Measurements from ENCODE around the gene OTOP2. TPM values are rescaled to one million over a fixed set of nuclear protein-coding genes. Genes with fewer than 3 reads are reported as not detected.

OTOP2 gene
- total and polyA plus RNA-seq, 2 of the 4 experiments (the other 2 are of a cell fraction), result not detected

DNA sequence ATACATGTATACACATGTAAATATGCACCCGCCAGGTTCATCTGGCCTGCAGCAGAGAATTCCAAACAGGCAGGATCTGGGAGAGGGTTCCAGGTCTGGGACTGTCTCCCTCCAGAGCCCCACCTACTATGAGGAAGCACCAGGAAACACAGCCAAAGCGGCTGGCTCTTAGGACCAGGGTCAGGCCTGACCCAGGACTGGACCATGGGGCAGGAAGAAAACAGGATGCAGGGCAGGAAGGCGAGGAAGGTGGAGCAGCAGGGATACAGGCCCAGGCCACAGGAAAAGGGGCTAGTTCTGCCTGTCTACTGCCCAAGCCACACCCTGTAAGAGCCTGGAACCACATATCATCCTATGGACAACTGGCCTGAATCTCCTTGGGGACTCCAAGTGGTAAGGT lies 46.3 kb downstream of the OTOP2 start:
- Histone ChIP-seq H3K18ac (ENCODE audit: low read depth, low read length) (no peak overlapping the region), H2AK9ac (replicated peaks; ENCODE audit: low read depth, low read length, poor library complexity) (no peak overlapping the region), H3K79me1 (ENCODE audit: low read depth in 1 of 2, low read length in 2 of 2) (no peaks in the 10 kb centered on the region), H3K9ac (ENCODE audit: low read depth, low read length) (no peak overlapping the region), H2BK5ac (ENCODE audit: low read depth, low read length, poor library complexity, severe bottlenecking) (no peak overlapping the region), H3K23ac (ENCODE audit: low read depth, low read length) (no peak overlapping the region), H3K56ac (ENCODE audit: extremely low read depth, insufficient read depth, low read length) (no peak overlapping the region), H2BK120ac (ENCODE audit: low read depth, low read length) (no peak overlapping the region), H3K9me1 (ENCODE audit: insufficient read depth, low read length) (no peaks in the 10 kb centered on the region), H3K4me3 (ENCODE audit: insufficient read depth, low read depth, low read length) (no peak overlapping the region), H3K4ac (ENCODE audit: low read depth, low read length) (no peak overlapping the region), H4K91ac (ENCODE audit: insufficient read depth, low read depth, low read length) (no peak overlapping the region), H3K27me3 (ENCODE audit: control insufficient read depth, insufficient read depth, low read length) (peaks cover 46% of the 10 kb centered on the region), H3K27ac (ENCODE audit: insufficient read depth, low read length) (no peak overlapping the region), H3K36me3 (ENCODE audit: control insufficient read depth, insufficient read depth, low read length) (no peaks in the 10 kb centered on the region), H2AFZ (replicated peaks; ENCODE audit: low read length, poor library complexity) (peak overlapping the region; percentile 11), H3K4me1 (ENCODE audit: control insufficient read depth, insufficient read depth, low read length) (0 out of 2 replicates have a peak, but pooled peaks cover 2% of the 10 kb centered on the region), H3K9me3 (ENCODE audit: control insufficient read depth, insufficient read depth, low read length) (no peaks in the 10 kb centered on the region), H2BK20ac (ENCODE audit: low read depth, low read length) (no peak overlapping the region), H4K20me1 (ENCODE audit: insufficient read depth, low read length) (no peaks in the 10 kb centered on the region), H4K5ac (ENCODE audit: low read depth, low read length) (no peak overlapping the region), H3K4me2 (ENCODE audit: low read depth, low read length) (no peak overlapping the region), H3K14ac (replicated peaks; ENCODE audit: low read depth, low read length) (no peak overlapping the region), H4K8ac (ENCODE audit: low read depth in 2 of 2, low read length in 2 of 2) (no peak overlapping the region), H2BK15ac (ENCODE audit: low read depth, low read length) (no peak overlapping the region), H2AK5ac (ENCODE audit: low read depth, low read length) (no peak overlapping the region)
- in situ Hi-C loops (cut with MboI; ENCODE audit: low sequenced_read_pairs) (no loop called here), dilution Hi-C loops (cut with HindIII; ENCODE audit: low sequenced_read_pairs, unreplicated experiment) (no loop called here), intact Hi-C loops (cut with micrococcal nuclease) (no loop called here)
- WGBS, 2 experiments (ENCODE audit: extremely low coverage in 2 of 2, insufficient read length in 1 of 2), result 80% methylated on average over 1 of the region's 3 CpGs; no CpG with 5 or more reads in 1 of the 2 experiments
- POLR2A ChIA-PET (ENCODE audit: unreplicated experiment), result no interaction called here
- no peak for ATAC-seq (ENCODE audit: low read depth)
- no peak for DNase-seq
- TF ChIP-seq MAZ (IDR thresholded peaks at IDR 0.05; ENCODE audit: borderline replicate concordance, low read depth, low read length) (no peak), MXI1 (IDR thresholded peaks at IDR 0.05; ENCODE audit: borderline replicate concordance, low read depth, low read length) (no peak), CHD1 (IDR thresholded peaks at IDR 0.05; ENCODE audit: low read depth, low read length) (no peak), BHLHE40 (IDR thresholded peaks at IDR 0.05; ENCODE audit: low read depth, low read length) (no peak), RAD21 (IDR thresholded peaks at IDR 0.05; ENCODE audit: low read length) (no peak), RCOR1 (IDR thresholded peaks at IDR 0.05; ENCODE audit: insufficient replicate concordance, low read length) (no peak), RFX5 (IDR thresholded peaks at IDR 0.05; ENCODE audit: low read depth, low read length) (no peak), ELK1 (IDR thresholded peaks at IDR 0.05; ENCODE audit: borderline replicate concordance, low read depth, low read length) (no peak), SMC3 (IDR thresholded peaks at IDR 0.05; ENCODE audit: low read depth, low read length) (no peak), NFE2L2 (IDR thresholded peaks at IDR 0.05; ENCODE audit: low read depth, low read length) (no peak), USF2 (IDR thresholded peaks at IDR 0.05; ENCODE audit: low read depth, low read length) (no peak), MAFK (IDR thresholded peaks at IDR 0.05; ENCODE audit: low read depth, low read length) (no peak), FOS (IDR thresholded peaks at IDR 0.05; ENCODE audit: low read depth, low read length) (no peak), CEBPB (IDR thresholded peaks at IDR 0.05; ENCODE audit: low read depth, low read length) (no peak), POLR2A (IDR thresholded peaks at IDR 0.05; ENCODE audit: low read depth, low read length) (no peak)
- TF ChIP-seq, protein P1, sequence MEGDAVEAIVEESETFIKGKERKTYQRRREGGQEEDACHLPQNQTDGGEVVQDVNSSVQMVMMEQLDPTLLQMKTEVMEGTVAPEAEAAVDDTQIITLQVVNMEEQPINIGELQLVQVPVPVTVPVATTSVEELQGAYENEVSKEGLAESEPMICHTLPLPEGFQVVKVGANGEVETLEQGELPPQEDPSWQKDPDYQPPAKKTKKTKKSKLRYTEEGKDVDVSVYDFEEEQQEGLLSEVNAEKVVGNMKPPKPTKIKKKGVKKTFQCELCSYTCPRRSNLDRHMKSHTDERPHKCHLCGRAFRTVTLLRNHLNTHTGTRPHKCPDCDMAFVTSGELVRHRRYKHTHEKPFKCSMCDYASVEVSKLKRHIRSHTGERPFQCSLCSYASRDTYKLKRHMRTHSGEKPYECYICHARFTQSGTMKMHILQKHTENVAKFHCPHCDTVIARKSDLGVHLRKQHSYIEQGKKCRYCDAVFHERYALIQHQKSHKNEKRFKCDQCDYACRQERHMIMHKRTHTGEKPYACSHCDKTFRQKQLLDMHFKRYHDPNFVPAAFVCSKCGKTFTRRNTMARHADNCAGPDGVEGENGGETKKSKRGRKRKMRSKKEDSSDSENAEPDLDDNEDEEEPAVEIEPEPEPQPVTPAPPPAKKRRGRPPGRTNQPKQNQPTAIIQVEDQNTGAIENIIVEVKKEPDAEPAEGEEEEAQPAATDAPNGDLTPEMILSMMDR (conservative IDR thresholded peaks at IDR 0.05; ENCODE audit: low read depth, low read length), result no peak
- CTCF ChIA-PET, result interaction anchor here (0.6 kb wide), 1 partner anchor 10 kb away, joined by 3 read pairs; no protein-coding TSS in a partner anchor
- BruUV-seq (replicated peaks), result no TSS peak

Data from IMR-90 (cell line).